Endodermal cell (in vitro differentiated cells): ENCODE data around the gene EXD3. TPM values are rescaled to one million over a fixed set of nuclear protein-coding genes. Genes with fewer than 3 reads are reported as not detected.

ENCODE experiments used
- DNase-seq: peaks from one replicate; pipeline ENCODE4 v3.0.0-alpha.2; 2017
- H3K27ac ChIP-seq: 2 replicates; pipeline ENCODE4 v1.5.1; 2013; ENCODE audit warnings: mild to moderate bottlenecking, low read depth, low read length, moderate library complexity
- H3K27me3 ChIP-seq: 2 replicates; pipeline ENCODE4 v1.6.1; 2013; ENCODE audit warnings: mild to moderate bottlenecking, low read length, moderate library complexity; ENCODE audit not compliant: insufficient read depth, control insufficient read depth, poor library complexity, severe bottlenecking
- H3K36me3 ChIP-seq: 2 replicates; pipeline ENCODE4 v1.7.0; 2013; ENCODE audit warnings: mild to moderate bottlenecking, low read length, moderate library complexity; ENCODE audit not compliant: control insufficient read depth, insufficient read depth
- H3K4me1 ChIP-seq: one replicate; pipeline ENCODE4 v1.7.0; 2013; ENCODE audit warnings: low read length; ENCODE audit not compliant: control insufficient read depth, insufficient read depth
- H3K4me3 ChIP-seq: 2 replicates; pipeline ENCODE4 v1.5.1; 2013; ENCODE audit warnings: mild to moderate bottlenecking, low read length, moderate library complexity
- H3K9ac ChIP-seq: 2 replicates; pipeline ENCODE4 v1.6.1; 2013; ENCODE audit warnings: mild to moderate bottlenecking, low read length, moderate library complexity; ENCODE audit not compliant: poor library complexity, severe bottlenecking; ENCODE audit errors: extremely low read depth
- H3K9me3 ChIP-seq: 2 replicates; pipeline ENCODE4 v1.6.1; 2013; ENCODE audit warnings: mild to moderate bottlenecking, low read length, moderate library complexity; ENCODE audit not compliant: control insufficient read depth
- H3K27ac Mint-ChIP-seq: 2 replicates; pipeline ENCODE4 v1.8.0; 2020; ENCODE audit warnings: mixed read lengths
- H3K27me3 Mint-ChIP-seq: 2 replicates; pipeline ENCODE4 v1.8.0; 2021; ENCODE audit warnings: mild to moderate bottlenecking, mixed read lengths; ENCODE audit not compliant: insufficient read depth
- H3K36me3 Mint-ChIP-seq: 2 replicates; pipeline ENCODE4 v1.8.0; 2020; ENCODE audit warnings: low read depth, mixed read lengths
- H3K4me1 Mint-ChIP-seq: 2 replicates; pipeline ENCODE4 v1.8.0; 2020; ENCODE audit warnings: mixed read lengths
- H3K4me3 Mint-ChIP-seq: 2 replicates; pipeline ENCODE4 v1.8.0; 2020; ENCODE audit warnings: mild to moderate bottlenecking, moderate library complexity, mixed read lengths
- H3K9me3 Mint-ChIP-seq: 2 replicates; pipeline ENCODE4 v1.8.0; 2020; ENCODE audit warnings: mild to moderate bottlenecking, mixed read lengths
- WGBS, 2 experiments: methylation state at CpG; one replicate each; pipeline versions ENCODE4 v1.1.5 to v1.1.7; 2013; ENCODE audit warnings: missing lambda C conversion rate in 2 of 2, mixed read lengths in 1 of 2; ENCODE audit not compliant: insufficient coverage in 1 of 2, insufficient read length in 1 of 2; 5-methylcytosine and 5-hydroxymethylcytosine counted together
- total RNA-seq, 2 donors: library from RNA; stranded (reverse); fragmentation: NEBNext Ultra II Directional in 1 of 2; extraction: Animal tissue kit (Norgen Biotek cat#: 25700) in 1 of 2; gene quantifications; 2 replicates in 1 of 2; 3 replicates in 1 of 2; pipeline ENCODE4 v1.2.1, GENCODE V29; 2021
- TF ChIP-seq, protein P1 (sequence below): fragments of 200-600 bp; sonication (generic); conservative IDR thresholded peaks from 2 replicates; pipeline ENCODE4 v1.5.0; 2021; ENCODE audit warnings: antibody characterized with exemption, mild to moderate bottlenecking

Gene EXD3
- total RNA-seq, 2 donors from 2014 or later: 15.5 to 31.0 TPM

DNA sequence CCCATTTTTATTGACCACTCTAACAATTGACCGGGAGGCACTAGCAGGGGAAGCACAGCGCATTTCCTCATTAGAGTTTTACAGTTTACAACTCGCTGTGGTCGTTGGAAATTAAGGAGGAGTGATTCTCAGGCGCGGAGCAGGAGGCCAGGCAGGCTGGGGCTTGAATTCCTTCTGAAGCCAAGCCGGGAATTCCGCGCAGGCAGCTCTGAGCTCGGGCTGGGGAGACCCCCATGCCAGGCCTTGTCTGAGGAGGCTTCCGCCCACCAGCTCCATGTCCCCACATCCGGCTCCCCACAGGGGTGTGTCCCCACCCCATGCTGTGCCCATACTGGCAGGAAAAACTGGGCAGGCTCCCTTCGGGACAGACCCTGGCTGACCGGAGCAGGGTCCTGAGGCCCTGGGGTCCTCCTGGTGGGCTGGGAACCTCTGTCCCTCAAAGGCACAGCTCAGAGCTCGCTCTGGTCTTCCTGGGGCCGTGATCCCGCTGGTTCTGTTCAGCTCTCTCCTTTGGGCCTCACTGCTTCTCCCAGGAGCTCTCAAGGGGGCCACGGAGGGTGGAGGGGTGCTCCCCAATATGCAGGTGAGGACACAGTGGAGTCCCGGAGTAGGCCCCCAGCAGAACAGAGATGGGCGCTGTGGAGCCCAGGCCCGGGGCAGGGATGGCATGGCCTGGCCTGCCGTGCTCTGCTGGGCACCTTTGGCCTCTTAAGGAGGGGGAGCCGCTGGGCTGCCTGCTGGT, 119.6 kb downstream of the EXD3 start:
- TF ChIP-seq, protein P1, sequence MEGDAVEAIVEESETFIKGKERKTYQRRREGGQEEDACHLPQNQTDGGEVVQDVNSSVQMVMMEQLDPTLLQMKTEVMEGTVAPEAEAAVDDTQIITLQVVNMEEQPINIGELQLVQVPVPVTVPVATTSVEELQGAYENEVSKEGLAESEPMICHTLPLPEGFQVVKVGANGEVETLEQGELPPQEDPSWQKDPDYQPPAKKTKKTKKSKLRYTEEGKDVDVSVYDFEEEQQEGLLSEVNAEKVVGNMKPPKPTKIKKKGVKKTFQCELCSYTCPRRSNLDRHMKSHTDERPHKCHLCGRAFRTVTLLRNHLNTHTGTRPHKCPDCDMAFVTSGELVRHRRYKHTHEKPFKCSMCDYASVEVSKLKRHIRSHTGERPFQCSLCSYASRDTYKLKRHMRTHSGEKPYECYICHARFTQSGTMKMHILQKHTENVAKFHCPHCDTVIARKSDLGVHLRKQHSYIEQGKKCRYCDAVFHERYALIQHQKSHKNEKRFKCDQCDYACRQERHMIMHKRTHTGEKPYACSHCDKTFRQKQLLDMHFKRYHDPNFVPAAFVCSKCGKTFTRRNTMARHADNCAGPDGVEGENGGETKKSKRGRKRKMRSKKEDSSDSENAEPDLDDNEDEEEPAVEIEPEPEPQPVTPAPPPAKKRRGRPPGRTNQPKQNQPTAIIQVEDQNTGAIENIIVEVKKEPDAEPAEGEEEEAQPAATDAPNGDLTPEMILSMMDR: no peak
- WGBS, 2 experiments: 54 to 72% methylated on average over 10 to 23 of the region's 23 CpGs
- Histone ChIP-seq H3K4me3 (peak overlapping the region; percentile 45), H3K27ac (peak overlapping the region; percentile 98), H3K9me3 (no peaks in the 10 kb centered on the region), H3K4me1 (peaks cover 3% of the 10 kb centered on the region), H3K36me3 (no peaks in the 10 kb centered on the region), H3K27me3 (peaks cover 35% of the 10 kb centered on the region), H3K9ac (no peak overlapping the region)
- H3K36me3 Mint-ChIP-seq: no peaks in the 10 kb centered on the region
- peaks cover 22% of the 10 kb centered on the region for H3K27me3 Mint-ChIP-seq
- no peaks in the 10 kb centered on the region for H3K9me3 Mint-ChIP-seq
- peak overlapping the region; percentile 32 for H3K4me3 Mint-ChIP-seq
- peak overlapping the region; percentile 64 for H3K27ac Mint-ChIP-seq
- peak; percentile 80 for DNase-seq
- peaks cover 24% of the 10 kb centered on the region for H3K4me1 Mint-ChIP-seq

GRCh38 chr9:137302449-137303150, 120.4 kb downstream of the EXD3 start:
- peaks cover 3% of the 10 kb centered on the region for H3K4me1 ChIP-seq
- H3K27me3 ChIP-seq: peaks cover 42% of the 10 kb centered on the region
- Mint-ChIP-seq H3K4me3 (peak overlapping the region; percentile 32), H3K36me3 (no peaks in the 10 kb centered on the region), H3K4me1 (peaks cover 26% of the 10 kb centered on the region), H3K27ac (peak overlapping the region; percentile 64), H3K27me3 (peaks cover 27% of the 10 kb centered on the region), H3K9me3 (no peaks in the 10 kb centered on the region)
- WGBS, 2 experiments: 10 to 12% methylated on average over 17 to 78 of the region's 78 CpGs
- TF ChIP-seq, protein P1: peak; percentile 86
- H3K9ac ChIP-seq: no peak overlapping the region
- peak; percentile 92 for DNase-seq
- no peaks in the 10 kb centered on the region for H3K9me3 ChIP-seq
- no peaks in the 10 kb centered on the region for H3K36me3 ChIP-seq
- H3K27ac ChIP-seq: peak overlapping the region; percentile 98
- H3K4me3 ChIP-seq: peak overlapping the region; percentile 45

DNA sequence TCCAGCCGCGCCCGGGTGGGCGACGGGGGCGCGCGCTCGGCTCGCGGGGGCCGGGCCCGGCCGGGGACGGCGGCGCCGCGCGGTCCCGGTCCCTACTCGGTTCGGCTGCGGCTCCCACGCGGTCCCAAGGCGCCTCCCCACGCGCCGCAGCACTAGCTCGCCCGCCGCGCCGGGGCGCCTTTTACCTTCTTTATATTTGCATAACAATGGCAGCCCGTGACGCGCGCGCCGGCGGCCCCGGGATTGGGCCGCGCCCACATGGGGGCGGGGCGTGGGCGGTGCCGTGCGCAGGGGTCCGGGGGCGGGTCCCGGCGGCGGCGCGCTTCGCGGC, 120.9 kb downstream of the EXD3 start, which contains the start of gene NRARP:
Gene NRARP, minus strand, starts transcription at position 154 of the 331 bp plus-strand sequence. CDS start 343 bp downstream, outside the sequence.
- no peaks in the 10 kb centered on the region for H3K36me3 Mint-ChIP-seq
- Histone ChIP-seq H3K9me3 (no peaks in the 10 kb centered on the region), H3K4me3 (peak within 1 kb of the TSS; percentile 90), H3K9ac (peak within 1 kb of the TSS; percentile 66), H3K27me3 (peaks cover 48% of the 10 kb centered on the region), H3K4me1 (peaks cover 3% of the 10 kb centered on the region), H3K27ac (peak within 1 kb of the TSS; percentile 98), H3K36me3 (no peaks in the 10 kb centered on the region)
- H3K27ac Mint-ChIP-seq: peak within 1 kb of the TSS; percentile 83
- TF ChIP-seq, protein P1: no peak
- H3K27me3 Mint-ChIP-seq: peaks cover 31% of the 10 kb centered on the region
- no peaks in the 10 kb centered on the region for H3K9me3 Mint-ChIP-seq
- peaks cover 25% of the 10 kb centered on the region for H3K4me1 Mint-ChIP-seq
- 0% methylated on average over 18 to 60 of the region's 60 CpGs for WGBS, 2 experiments
- peak within 1 kb of the TSS; percentile 71 for H3K4me3 Mint-ChIP-seq
- peak; percentile 94 for DNase-seq
